OCI-LY7 (cell line): ENCODE measurements around the gene TMEM114. TPM values are rescaled to one million over a fixed set of nuclear protein-coding genes. Genes with fewer than 3 reads are reported as not detected.
A peak's percentile ranks its signal among the peaks of the same experiment; 100 is the strongest.

Experiments
- BruUV-seq: library from RNA; stranded (reverse); fragments of 400-500 nt; replicated peaks from 2 replicates; lab custom pipeline; 2021; lab: Mats Ljungman, UMichigan
- CTCF ChIA-PET: fragments of 300-600 bp; sonication (Branson Sonifier 250); formaldehyde crosslinking; loops from one replicate; lab custom pipeline; 2022; ENCODE audit warnings: antibody characterized with exemption; ENCODE audit not compliant: unreplicated experiment; lab: Charles Lee
- POLR2A ChIA-PET: fragments of 300-600 bp; sonication (Branson Sonifier 250); formaldehyde crosslinking; loops from one replicate; lab custom pipeline; 2022; ENCODE audit warnings: antibody characterized with exemption; lab: Charles Lee
- DNase-seq: peaks from one replicate; pipeline ENCODE4 v3.0.0-alpha.2; 2015; ENCODE audit warnings: low spot score
- H2AFZ ChIP-seq: fragments of 200-600 bp; sonication (generic), shearing (Covaris generic); 2 replicates; pipeline ENCODE4 v1.6.1; 2014; ENCODE audit warnings: mild to moderate bottlenecking, antibody characterized with exemption, low read length, moderate library complexity
- H3K27ac ChIP-seq: fragments of 200-600 bp; sonication (generic); 2 replicates; pipeline ENCODE4 v1.5.1; 2014; ENCODE audit warnings: mixed run types, low read depth, mild to moderate bottlenecking, moderate library complexity, low read length, inconsistent platforms; ENCODE audit not compliant: poor library complexity, severe bottlenecking
- H3K36me3 ChIP-seq: fragments of 200-600 bp; sonication (generic); 2 replicates; pipeline ENCODE4 v1.6.1; 2014; ENCODE audit warnings: mild to moderate bottlenecking, antibody characterized with exemption, low read length, moderate library complexity, mixed read lengths; ENCODE audit not compliant: insufficient read depth
- H3K4me1 ChIP-seq: fragments of 200-600 bp; sonication (generic); 2 replicates; pipeline ENCODE4 v1.5.1; 2014; ENCODE audit warnings: mild to moderate bottlenecking, low read length; ENCODE audit not compliant: insufficient read depth, poor library complexity, severe bottlenecking
- H3K4me2 ChIP-seq: fragments of 200-600 bp; sonication (generic); 2 replicates; pipeline ENCODE4 v1.6.1; 2014; ENCODE audit warnings: mild to moderate bottlenecking, low read length
- H3K4me3 ChIP-seq: fragments of 200-600 bp; sonication (generic); 2 replicates; pipeline ENCODE4 v1.5.1; 2014; ENCODE audit warnings: mild to moderate bottlenecking, low read depth, low read length; ENCODE audit not compliant: poor library complexity, severe bottlenecking
- H3K79me2 ChIP-seq: fragments of 200-600 bp; sonication (generic); 2 replicates; pipeline ENCODE4 v1.6.1; 2016; ENCODE audit warnings: low read depth, mild to moderate bottlenecking, low read length, moderate library complexity, mixed read lengths; ENCODE audit not compliant: insufficient read depth
- H3K9me2 ChIP-seq: fragments of 200-600 bp; sonication (generic); 2 replicates; pipeline ENCODE4 v1.6.1; 2016; ENCODE audit warnings: mild to moderate bottlenecking, low read length, mixed read lengths; ENCODE audit not compliant: insufficient read depth
- H3K9me3 ChIP-seq: fragments of 200-600 bp; sonication (generic); 2 replicates; pipeline ENCODE4 v1.6.1; 2014; ENCODE audit warnings: mild to moderate bottlenecking, mixed run types, low read length, mixed read lengths
- H4K20me1 ChIP-seq: fragments of 200-600 bp; sonication (generic); 2 replicates; pipeline ENCODE4 v1.6.1; 2014; ENCODE audit warnings: mild to moderate bottlenecking, antibody characterized with exemption, low read length, moderate library complexity, mixed read lengths; ENCODE audit not compliant: insufficient read depth
- EZH2phosphoT487 ChIP-seq: fragments of 200-600 bp; sonication (generic); IDR thresholded peaks from 2 replicates; pipeline ENCODE4 v1.6.1; 2018; ENCODE audit warnings: low read depth, borderline replicate concordance, mild to moderate bottlenecking, mixed run types, antibody characterized with exemption, low read length, moderate library complexity, mixed read lengths
- intact Hi-C: fragments of 100-400 bp; cut with micrococcal nuclease; formaldehyde crosslinking; loops from one replicate; pipeline ENCODE4 v1.10.0; 2022; ENCODE audit not compliant: unreplicated experiment
- total RNA-seq, 2 experiments: library from RNA; depleted of rRNA in 1 of 2; stranded (reverse); fragments of >200 nt in 1 of 2; shearing (Covaris generic) in 1 of 2; gene quantifications; 2 replicates each; pipeline ENCODE4 v1.2.3, GENCODE V29; 2014 to 2022
- TF ChIP-seq, protein P1 (sequence below): fragments of 200-600 bp; sonication (generic); conservative IDR thresholded peaks from 2 replicates; pipeline ENCODE4 v1.5.1; 2014; ENCODE audit warnings: mild to moderate bottlenecking, antibody characterized with exemption, low read length, moderate library complexity, mixed read lengths

The TMEM114 gene
- total RNA-seq, 2 experiments from 2014 or later, result not detected

DNA sequence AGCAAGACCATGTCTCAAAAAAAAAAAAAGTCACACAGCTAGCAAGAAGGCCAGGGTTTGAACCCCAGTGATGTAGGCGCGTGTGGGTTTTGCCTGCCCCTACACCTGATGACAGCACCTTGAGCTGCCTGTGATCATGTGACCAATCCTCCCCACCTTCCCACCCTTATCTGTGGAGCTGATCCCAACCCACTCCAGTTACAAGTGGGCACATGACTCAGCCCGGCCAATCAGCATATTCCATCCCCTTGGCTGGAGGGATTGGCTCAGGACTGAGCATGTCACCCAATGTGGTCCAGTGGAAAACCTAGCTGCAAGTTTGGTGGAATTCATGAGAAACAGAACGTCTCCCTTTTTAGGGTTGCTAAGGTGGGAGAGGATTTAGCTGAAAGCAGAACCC, 6.6 kb downstream of the TMEM114 start:
- no peaks in the 10 kb centered on the region for H4K20me1 ChIP-seq
- intact Hi-C loops, result no loop called here
- no peaks in the 10 kb centered on the region for H3K9me2 ChIP-seq
- no peak overlapping the region for H3K4me2 ChIP-seq
- no peak overlapping the region for H3K27ac ChIP-seq
- no peak for TF ChIP-seq EZH2phosphoT487
- TF ChIP-seq, protein P1, sequence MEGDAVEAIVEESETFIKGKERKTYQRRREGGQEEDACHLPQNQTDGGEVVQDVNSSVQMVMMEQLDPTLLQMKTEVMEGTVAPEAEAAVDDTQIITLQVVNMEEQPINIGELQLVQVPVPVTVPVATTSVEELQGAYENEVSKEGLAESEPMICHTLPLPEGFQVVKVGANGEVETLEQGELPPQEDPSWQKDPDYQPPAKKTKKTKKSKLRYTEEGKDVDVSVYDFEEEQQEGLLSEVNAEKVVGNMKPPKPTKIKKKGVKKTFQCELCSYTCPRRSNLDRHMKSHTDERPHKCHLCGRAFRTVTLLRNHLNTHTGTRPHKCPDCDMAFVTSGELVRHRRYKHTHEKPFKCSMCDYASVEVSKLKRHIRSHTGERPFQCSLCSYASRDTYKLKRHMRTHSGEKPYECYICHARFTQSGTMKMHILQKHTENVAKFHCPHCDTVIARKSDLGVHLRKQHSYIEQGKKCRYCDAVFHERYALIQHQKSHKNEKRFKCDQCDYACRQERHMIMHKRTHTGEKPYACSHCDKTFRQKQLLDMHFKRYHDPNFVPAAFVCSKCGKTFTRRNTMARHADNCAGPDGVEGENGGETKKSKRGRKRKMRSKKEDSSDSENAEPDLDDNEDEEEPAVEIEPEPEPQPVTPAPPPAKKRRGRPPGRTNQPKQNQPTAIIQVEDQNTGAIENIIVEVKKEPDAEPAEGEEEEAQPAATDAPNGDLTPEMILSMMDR, result no peak
- H3K4me3 ChIP-seq, result no peak overlapping the region
- BruUV-seq, result no TSS peak
- DNase-seq, result no peak
- no peaks in the 10 kb centered on the region for H3K9me3 ChIP-seq
- no peak overlapping the region for H2AFZ ChIP-seq
- H3K79me2 ChIP-seq, result no peaks in the 10 kb centered on the region
- H3K36me3 ChIP-seq, result no peaks in the 10 kb centered on the region
- ChIA-PET POLR2A (interaction anchor here (0.6 to 1.7 kb wide), 3 partner anchors 15 to 289 kb away, joined by 3 to 7 read pairs (median 4); no protein-coding TSS in a partner anchor), CTCF (interaction anchor here (0.6 kb wide), 1 partner anchor 102 kb away, joined by 4 read pairs; no protein-coding TSS in a partner anchor)
- H3K4me1 ChIP-seq, result peaks cover 6% of the 10 kb centered on the region

DNA sequence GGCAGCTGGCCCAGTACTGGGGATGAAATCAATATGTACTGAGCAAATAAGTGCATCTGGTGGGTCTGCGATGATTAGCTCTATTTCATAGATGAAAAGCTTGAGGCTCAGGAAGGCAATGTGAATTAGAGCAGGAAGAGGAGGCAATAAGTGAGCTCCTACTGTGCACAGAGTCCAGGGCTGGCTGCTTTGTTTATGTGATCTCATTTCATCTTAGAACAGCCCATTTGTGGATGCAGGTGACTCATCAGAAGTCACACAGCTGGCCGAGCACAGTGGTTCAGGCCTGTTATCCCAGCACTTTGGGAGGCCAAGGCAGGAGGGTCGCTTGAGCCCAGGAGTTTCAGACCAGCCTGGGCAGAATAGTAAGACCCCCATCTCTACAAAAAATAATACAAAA, 7.1 kb downstream of the TMEM114 start:
- Histone ChIP-seq H3K27ac (no peak overlapping the region), H3K36me3 (no peaks in the 10 kb centered on the region), H3K79me2 (no peaks in the 10 kb centered on the region), H2AFZ (no peak overlapping the region), H3K4me2 (no peak overlapping the region), H4K20me1 (no peaks in the 10 kb centered on the region), H3K4me3 (no peak overlapping the region), H3K4me1 (peaks cover 6% of the 10 kb centered on the region), H3K9me3 (no peaks in the 10 kb centered on the region), H3K9me2 (no peaks in the 10 kb centered on the region)
- intact Hi-C loops, result no loop called here
- ChIA-PET CTCF (interaction anchor here (0.6 kb wide), 1 partner anchor 102 kb away, joined by 4 read pairs; no protein-coding TSS in a partner anchor), POLR2A (interaction anchor here (1.7 kb wide), 1 partner anchor 15 kb away, joined by 7 read pairs; no protein-coding TSS in a partner anchor)
- no TSS peak for BruUV-seq
- DNase-seq, result no peak
- TF ChIP-seq, protein P1, result no peak
- TF ChIP-seq EZH2phosphoT487, result no peak

DNA sequence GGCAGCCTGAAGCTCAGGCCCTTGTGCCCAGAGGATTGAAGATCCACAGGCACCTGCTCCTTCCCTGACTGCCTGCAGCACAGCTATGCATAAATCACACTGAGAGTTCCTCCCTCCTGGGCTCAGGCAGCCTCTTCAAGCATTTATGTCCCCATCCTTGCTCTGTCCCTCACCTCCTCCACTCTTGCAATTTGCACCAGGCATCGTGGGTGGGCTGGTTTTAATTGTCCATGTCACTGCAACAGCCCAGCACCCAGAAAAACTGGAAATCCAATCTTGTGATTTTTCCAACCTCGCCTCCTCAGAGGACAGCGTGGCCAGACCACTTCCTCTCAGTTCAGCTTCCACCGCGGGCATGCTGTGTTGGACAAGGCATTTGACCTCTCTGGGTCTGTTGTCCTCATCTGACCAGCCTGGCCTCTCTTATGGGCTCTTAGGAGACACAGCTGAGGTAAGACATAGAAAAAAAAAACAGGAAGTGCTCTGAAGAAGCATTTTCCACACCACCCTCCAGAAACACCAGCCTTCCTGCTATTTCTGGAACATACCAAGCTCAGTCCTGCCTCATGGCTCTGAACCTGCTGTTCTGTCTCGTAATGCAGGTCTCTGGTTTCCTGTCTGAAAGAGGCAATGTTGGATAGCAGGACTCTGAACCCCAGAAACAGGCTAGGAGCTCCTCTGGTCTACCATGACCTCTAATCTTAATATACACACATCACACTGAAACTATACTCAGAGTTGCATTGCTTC, 8.3 kb downstream of the TMEM114 start:
- Histone ChIP-seq H4K20me1 (no peaks in the 10 kb centered on the region), H3K4me3 (no peak overlapping the region), H3K9me3 (no peaks in the 10 kb centered on the region), H3K4me1 (peaks cover 6% of the 10 kb centered on the region), H3K27ac (no peak overlapping the region), H2AFZ (peak overlapping the region; percentile 82), H3K79me2 (no peaks in the 10 kb centered on the region), H3K9me2 (no peaks in the 10 kb centered on the region), H3K36me3 (no peaks in the 10 kb centered on the region), H3K4me2 (0 out of 2 replicates have a peak overlapping the region, but pooled peaks have one; percentile 27)
- TF ChIP-seq, protein P1, result no peak
- no peak for TF ChIP-seq EZH2phosphoT487
- BruUV-seq, result no TSS peak
- peak; percentile 34 for DNase-seq
- CTCF ChIA-PET, result no interaction called here
- POLR2A ChIA-PET, result interaction anchor here (0.9 kb wide), 1 partner anchor 9 kb away, joined by 3 read pairs; no protein-coding TSS in a partner anchor
- intact Hi-C loops, result no loop called here
